ENCODE results near the gene ZDHHC19.
A peak's percentile ranks its signal among the peaks of the same experiment; 100 is the strongest.

Gene ZDHHC19

DNA sequence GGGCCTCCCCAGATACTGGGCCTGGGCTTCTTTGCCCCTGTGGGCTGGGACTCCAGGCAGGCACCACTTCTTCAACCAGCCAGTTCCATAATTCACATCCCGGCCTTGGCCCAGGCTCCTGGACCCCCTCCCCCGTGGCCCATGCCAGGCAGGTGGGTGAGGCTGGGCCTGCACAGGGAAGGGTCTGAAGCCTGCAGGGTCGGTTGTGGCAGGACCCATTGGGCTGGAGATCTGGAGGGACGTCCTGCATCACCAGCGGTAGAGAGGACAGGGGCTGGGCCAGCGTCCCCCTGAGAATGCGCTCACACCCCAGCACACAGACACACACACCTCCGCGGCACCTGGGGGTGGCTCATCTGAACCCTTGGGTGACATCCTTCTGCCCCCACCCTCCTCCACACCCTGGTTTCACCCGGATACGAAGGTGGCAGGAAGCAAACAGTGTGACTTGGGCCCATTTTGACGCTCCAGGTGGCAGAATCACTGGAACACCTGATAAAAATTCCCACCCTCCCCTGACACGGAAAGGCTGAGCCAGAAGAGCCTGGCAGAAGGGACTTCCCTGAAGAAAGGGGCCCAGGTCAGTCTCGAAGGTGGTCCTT lies 15.4 kb downstream of the ZDHHC19 start:
- TF ChIP-seq ZFX (IDR thresholded peaks at IDR 0.05) = no peak
- TF ChIP-seq, protein P1, sequence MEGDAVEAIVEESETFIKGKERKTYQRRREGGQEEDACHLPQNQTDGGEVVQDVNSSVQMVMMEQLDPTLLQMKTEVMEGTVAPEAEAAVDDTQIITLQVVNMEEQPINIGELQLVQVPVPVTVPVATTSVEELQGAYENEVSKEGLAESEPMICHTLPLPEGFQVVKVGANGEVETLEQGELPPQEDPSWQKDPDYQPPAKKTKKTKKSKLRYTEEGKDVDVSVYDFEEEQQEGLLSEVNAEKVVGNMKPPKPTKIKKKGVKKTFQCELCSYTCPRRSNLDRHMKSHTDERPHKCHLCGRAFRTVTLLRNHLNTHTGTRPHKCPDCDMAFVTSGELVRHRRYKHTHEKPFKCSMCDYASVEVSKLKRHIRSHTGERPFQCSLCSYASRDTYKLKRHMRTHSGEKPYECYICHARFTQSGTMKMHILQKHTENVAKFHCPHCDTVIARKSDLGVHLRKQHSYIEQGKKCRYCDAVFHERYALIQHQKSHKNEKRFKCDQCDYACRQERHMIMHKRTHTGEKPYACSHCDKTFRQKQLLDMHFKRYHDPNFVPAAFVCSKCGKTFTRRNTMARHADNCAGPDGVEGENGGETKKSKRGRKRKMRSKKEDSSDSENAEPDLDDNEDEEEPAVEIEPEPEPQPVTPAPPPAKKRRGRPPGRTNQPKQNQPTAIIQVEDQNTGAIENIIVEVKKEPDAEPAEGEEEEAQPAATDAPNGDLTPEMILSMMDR (conservative IDR thresholded peaks at IDR 0.05) = no peak
- no peak overlapping the region for H3K27ac ChIP-seq

DNA sequence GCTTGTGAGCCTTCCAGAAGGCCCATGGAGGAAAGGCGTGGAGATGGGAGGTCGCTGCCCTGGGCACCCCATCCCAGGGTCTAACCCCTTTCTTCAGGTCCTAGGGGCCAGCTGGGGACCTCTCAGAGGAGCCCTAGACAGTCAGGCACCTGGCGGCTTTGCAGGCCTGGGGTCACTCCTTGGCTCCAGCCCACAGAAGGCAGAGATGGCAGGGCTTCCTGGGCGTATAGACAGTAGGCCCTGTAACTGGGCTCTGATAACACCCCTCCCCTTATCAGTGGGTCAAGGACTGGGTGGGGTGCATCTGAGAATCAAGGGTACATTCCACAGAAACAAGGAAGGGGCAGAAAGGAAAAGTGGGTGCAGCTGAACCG lies 16.7 kb downstream of the ZDHHC19 start:
- TF ChIP-seq, protein P1 (conservative IDR thresholded peaks at IDR 0.05) = no peak
- no peak for TF ChIP-seq ZFX (IDR thresholded peaks at IDR 0.05)
- H3K27ac ChIP-seq = no peak overlapping the region

DNA sequence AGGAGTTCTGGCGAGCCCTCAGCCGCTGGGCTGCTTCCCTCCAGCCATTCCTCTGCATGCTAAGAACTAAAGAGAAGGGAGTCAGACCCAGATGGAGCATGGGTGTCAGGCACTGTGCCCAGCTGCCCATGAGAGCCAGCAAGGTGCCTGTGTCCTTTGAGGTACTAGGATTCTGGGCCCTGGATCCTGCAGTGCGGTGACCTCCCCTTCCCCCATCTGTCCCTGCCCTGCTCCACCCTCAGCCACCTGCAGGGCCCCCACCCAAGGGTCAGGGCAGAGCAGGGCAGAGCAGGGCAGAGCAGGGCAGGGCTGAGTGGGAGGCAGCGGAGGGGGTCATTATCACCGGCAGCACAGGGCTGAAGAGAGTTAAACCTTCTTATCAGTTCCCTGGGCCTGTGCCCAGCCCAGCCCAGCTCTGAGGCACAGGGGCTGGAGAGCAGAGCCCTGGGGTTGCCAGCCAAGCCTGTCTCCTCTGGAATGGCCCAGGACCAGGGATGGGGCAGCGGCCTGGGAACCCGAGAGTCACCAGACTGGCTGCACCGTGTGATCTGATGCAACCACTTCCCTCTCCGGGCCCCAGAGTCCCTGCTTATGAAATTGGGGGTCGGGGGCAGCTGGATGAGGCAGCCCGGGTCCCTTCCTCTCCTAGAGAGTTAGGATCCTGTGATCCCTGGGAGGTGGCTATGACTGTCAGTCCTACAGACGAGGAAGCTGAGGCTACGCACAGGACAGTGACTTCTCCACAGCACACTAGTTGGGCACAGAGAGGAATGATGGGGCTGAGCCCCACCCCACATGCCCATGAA lies 17.3 kb downstream of the ZDHHC19 start:
- no peak overlapping the region for H3K27ac ChIP-seq
- TF ChIP-seq, protein P1 (conservative IDR thresholded peaks at IDR 0.05) = no peak
- no peak for TF ChIP-seq ZFX (IDR thresholded peaks at IDR 0.05)

DNA sequence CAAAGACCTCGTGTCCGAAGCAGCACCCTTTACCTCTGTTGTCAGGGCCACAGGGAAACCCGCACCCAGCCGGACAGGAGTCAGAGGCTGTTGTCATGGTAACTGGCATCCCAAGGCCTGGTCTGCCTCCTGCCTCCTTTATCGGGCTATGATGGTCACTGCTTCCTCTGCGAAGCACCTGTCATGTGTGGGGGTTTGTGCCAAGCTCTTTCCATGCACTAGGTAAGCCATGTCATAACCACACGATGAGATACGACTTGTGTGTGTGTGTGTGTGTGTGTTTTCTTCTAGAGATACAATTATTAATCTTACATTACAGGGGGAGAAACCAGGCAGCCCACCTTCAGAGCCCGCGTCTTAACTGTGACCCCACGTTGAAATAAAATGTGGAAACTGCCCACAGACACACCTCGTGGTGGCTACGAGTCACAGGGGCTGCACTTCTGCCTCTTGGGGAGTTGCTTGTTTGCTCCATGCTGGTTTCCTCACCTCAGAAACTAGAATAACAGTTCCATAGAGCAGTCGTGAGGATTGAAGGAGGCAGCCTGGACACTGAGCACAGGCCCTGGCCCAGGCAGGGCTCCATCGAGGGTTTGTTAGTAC lies 18.0 kb downstream of the ZDHHC19 start:
- no peak for TF ChIP-seq ZFX (IDR thresholded peaks at IDR 0.05)
- TF ChIP-seq, protein P1 (conservative IDR thresholded peaks at IDR 0.05) = no peak
- peak overlapping the region; percentile 39 for H3K27ac ChIP-seq

DNA sequence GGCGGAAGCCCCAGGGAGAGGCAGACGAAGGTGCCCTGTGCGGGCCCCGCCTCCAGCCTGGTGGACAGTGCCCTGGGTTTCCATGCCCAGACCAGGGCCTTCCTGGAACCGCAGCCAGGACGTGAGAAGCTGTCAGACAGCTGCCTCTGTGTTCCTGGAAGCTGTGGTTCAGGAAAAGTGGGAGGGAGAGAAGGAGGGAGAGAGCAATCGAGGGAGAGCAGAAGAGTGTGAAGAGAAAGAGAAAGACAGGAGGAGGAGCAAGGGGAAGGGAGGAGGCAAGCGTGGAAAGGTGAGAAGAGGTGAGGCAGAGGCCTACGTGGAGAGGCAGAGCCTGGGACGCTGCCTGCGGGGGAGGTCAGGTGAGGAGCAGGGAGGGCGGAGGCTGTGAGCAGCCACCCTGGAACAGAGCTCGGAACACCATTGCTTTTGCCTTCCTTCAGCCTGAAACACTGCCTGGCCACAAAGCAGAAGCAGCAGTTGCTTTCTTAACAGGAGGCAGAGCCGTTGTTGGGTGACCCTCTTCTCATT lies 18.6 kb downstream of the ZDHHC19 start:
- TF ChIP-seq, protein P1 (conservative IDR thresholded peaks at IDR 0.05) = no peak
- TF ChIP-seq ZFX (IDR thresholded peaks at IDR 0.05) = peak; percentile 61; the same call in 1 of the 2 replicates
- H3K27ac ChIP-seq = peak overlapping the region; percentile 39

DNA sequence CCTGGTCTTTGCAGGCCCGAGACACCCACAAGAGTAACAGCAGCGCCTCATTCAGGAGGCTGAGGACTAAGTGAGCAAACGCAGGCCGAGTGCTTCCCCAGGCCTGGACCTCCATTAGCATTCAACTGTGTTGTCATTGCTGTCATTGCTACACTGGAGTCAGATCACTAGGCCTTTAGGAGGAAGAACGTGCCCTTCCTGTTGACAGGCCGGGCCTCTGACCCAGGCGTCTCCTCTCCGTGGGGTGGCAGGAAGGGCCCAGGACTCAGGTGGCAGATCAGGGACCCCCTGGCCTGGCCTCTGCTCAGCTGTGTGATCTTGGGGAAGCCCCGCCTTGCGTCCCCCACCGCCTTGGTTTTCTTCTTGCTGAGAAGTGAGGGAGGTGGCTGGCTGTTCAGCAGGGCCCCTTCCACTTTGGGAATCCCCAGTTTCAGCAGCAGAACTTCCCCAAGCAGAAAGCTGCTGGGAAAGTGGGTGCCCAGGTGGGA lies 19.1 kb downstream of the ZDHHC19 start:
- TF ChIP-seq, protein P1 (conservative IDR thresholded peaks at IDR 0.05) = no peak
- no peak for TF ChIP-seq ZFX (IDR thresholded peaks at IDR 0.05)
- H3K27ac ChIP-seq = peak overlapping the region; percentile 39
